Measurements from ENCODE around the gene NTN3.

DNA sequence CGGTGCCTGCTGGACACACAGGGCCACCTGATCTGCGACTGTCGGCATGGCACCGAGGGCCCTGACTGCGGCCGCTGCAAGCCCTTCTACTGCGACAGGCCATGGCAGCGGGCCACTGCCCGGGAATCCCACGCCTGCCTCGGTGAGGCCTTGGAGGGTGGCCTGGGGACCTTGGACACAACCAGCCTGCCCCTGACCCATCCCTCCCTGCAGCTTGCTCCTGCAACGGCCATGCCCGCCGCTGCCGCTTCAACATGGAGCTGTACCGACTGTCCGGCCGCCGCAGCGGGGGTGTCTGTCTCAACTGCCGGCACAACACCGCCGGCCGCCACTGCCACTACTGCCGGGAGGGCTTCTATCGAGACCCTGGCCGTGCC is 1.4 kb downstream of the NTN3 start:
- TF ChIP-seq EZH2 (IDR thresholded peaks at IDR 0.05; ENCODE audit: borderline replicate concordance) (no peak), EZH2phosphoT487 (IDR thresholded peaks at IDR 0.05; ENCODE audit: low read depth, severe bottlenecking, unreplicated experiment) (no peak)
- TF ChIP-seq, protein P1, sequence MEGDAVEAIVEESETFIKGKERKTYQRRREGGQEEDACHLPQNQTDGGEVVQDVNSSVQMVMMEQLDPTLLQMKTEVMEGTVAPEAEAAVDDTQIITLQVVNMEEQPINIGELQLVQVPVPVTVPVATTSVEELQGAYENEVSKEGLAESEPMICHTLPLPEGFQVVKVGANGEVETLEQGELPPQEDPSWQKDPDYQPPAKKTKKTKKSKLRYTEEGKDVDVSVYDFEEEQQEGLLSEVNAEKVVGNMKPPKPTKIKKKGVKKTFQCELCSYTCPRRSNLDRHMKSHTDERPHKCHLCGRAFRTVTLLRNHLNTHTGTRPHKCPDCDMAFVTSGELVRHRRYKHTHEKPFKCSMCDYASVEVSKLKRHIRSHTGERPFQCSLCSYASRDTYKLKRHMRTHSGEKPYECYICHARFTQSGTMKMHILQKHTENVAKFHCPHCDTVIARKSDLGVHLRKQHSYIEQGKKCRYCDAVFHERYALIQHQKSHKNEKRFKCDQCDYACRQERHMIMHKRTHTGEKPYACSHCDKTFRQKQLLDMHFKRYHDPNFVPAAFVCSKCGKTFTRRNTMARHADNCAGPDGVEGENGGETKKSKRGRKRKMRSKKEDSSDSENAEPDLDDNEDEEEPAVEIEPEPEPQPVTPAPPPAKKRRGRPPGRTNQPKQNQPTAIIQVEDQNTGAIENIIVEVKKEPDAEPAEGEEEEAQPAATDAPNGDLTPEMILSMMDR (IDR thresholded peaks at IDR 0.05; ENCODE audit: poor library complexity), result no peak

All from hepatocyte (in vitro differentiated cells).